HG02763 (cell line): Measurements from ENCODE around the gene CENPT.
"Not testable (repeated sequence)": the region's sequence is repeated elsewhere in the genome, so short reads cannot be mapped to it uniquely, and the experiment has no call there.

Experiments
- ATAC-seq: cut with Tn5 transposase; IDR thresholded peaks from one replicate; pipeline ENCODE4 v1.9.1; 2021; ENCODE audit warnings: mild to moderate bottlenecking, moderate library complexity; ENCODE audit not compliant: unreplicated experiment

The CENPT gene

DNA sequence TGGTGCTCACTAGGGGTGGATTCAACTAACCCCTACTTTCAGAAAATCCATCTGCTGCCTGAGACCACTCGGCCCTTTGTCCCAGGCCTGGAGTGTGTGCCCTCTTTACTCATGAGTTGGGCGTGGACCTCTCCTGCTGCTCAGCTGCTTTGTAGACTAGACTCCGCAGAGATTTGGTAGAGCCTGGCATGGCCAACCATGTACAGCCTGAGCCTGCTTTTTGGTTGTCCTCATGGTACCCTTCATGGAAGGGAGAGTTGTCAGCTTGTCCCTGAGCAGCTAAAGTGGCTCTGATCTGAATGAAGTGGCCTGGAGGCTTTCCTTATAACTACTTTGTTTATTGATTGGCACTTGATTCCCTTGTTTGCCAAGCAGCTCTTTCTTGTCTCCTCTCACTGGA is 26.9 kb upstream of the CENPT start:
- no peak for ATAC-seq

DNA sequence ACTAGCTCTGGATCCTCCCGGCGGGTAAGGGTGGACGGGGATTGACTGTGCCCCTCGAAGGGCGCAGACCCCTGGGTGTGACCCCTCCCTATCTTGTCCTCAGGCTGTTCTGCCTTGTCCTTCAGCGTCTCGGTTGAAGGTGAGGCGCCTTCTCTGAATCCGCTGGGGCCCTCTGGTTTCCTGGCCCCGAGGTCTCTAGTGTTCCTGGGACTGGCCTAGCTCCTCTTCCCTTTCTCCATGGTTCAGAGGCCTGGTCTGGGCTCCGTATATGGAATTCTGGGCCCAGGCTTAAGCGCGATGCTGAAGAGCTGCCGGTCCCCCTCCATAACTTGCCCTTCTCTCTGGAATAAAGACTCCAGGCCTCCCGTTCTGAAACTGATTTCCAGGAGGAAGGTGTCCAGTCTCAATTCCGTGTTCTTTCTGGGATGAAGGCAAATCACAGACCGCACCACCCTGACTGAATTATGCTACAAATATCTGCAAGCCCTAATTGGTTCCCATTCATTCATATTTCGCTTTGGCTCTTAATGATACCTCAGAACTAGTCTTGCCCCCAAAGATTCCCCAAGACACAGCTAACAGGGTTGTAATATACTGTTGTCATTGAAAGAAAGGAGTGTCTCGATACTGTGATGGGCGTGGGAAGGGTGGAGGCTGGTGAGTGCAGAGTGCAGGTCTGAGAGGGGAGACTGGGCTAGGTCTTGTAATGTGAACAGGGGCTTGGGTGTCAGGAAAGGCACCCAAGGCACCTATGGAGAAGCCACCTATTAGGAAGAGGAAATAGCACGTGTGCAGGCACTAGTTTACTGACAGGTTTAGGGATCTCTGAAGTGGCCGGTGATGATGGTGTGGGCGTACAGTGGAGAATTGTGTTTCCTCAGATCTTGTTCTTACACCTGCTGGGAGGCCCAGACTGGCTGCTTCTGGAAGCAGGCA is 26.2 kb upstream of the CENPT start:
- no peak for ATAC-seq

- ATAC-seq, result no peak
Measured at GRCh38 chr16:67872631-67873434, 25.3 kb upstream of the CENPT start, which contains the start of gene EDC4. EDC4 (plus strand) TSS chr16:67873052; CDS start chr16:67873262, 210 bp downstream.

DNA sequence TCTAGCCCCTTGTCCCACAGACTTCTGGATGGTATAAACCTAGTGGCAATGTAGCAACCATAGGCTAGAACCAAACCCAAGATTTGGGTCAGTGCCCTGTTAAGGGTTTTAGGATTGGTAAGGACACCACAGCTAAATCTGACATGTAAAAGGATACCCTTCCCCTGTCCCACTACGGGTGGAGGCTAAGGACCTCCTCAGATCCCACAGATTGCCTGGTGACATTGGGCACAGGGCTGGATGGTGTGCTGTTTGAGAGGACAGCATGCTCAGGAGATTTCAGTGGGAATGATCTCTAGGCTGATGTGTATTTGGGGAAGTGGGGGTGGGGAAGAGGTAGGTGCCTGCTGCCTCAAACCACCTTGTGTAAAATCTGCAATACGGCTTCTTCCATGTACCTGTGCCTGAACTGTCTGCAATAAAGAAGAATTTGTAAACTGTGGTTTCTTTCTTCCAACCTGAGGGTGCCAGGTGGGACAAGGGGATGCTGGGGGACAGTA is 24.7 kb upstream of the CENPT start:
- no peak for ATAC-seq

DNA sequence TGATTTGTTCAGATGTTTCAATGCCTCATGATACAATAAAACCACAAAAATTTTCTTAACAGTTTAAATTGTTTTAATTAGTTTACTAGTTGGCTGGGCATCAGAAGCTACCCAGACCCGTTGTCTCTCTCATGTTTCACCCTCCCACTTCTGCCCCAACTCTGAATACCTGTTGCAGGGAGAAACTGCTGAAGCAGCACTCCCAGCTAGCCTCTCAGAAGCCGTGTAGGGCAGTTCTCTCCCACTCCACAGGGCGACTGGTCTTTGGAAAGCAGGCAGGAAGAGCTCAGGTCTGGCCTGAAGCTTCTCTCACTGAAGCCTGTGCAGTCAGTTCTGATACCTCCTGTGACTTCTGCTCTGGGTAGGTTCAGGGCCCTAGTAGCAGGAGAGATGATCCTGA is 23.8 kb upstream of the CENPT start:
- no peak for ATAC-seq

GRCh38 chr16:67869653-67870052 is 22.2 kb upstream of the CENPT start:
- ATAC-seq, result no peak

DNA sequence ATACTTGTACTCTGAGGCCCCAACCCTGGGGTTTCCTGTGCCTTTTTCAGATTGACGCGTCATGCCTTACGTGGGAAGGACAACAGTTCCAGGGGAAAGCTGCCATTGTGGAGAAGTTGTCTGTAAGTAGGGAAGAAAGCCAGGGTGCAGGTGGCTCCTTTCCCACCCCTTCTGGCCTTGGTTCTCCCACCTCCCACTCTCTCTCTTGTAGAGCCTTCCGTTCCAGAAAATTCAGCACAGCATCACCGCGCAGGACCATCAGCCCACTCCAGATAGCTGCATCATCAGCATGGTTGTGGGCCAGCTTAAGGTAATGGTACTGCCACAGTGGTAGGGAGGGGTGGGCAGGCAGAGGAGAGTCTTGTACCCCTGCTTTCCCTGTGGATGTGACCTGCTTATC is 20.8 kb upstream of the CENPT start:
- ATAC-seq, result no peak

DNA sequence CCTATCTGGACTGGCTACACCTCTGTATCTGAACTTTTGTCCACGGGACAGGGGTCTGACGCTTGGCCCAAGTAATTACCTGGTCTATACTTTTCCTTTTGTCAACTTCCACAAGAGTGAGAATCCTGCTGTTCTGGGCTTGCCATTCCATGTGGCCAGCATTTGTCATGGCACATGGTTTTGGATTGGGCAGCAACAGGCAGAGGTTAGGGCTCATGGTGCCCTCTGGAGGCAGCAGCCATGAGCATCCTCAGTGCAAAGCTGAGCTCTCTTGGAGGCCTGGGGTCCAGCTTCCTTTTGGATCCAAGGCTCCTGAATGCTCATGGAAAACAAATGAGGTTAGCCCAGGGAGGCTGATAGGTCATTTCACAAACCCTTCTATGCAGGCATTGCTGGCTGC is 17.8 kb upstream of the CENPT start:
- ATAC-seq, result no peak

DNA sequence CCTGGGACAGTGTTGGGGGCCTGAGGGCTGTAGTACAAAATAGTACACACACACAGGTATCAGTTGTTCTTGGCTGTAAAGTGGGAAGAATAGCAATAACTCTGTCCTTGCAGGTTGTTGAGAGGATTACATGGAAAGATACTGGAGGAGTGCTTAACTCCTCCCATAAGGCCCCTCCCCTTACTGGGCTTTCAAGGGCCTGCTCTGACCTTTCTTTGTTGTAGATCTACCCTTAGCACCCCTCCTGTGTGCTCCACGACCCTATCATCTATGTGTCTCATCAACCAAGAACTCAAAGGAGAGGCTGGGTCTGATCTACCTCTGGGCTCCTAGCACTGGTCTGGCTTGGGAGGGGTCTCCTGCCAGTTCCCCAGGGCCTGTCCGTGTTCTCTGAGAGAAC is 17.1 kb upstream of the CENPT start:
- ATAC-seq, result no peak

DNA sequence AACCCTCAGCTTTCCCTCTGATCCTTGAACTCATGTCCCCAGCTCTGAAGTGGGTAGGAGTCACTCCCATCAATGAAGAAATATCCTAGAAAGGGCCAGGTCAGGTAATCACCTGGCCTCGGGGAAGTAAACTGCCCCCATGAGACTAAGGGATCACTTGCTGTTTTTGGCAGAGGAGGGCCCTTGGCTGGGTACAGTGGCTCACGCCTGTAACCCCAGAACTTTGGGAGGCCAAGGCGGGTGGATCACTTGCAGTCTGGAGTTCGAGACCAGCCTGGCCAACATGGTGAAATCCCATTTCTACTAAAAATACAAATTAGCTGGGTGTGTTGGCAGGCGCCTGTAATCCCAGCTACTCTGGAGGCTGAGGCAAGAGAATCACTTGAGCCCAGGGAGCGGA is 16.6 kb upstream of the CENPT start:
- ATAC-seq, result not testable (repeated sequence)

GRCh38 chr16:67862623-67863583 is 15.4 kb upstream of the CENPT start:
- ATAC-seq, result no peak

DNA sequence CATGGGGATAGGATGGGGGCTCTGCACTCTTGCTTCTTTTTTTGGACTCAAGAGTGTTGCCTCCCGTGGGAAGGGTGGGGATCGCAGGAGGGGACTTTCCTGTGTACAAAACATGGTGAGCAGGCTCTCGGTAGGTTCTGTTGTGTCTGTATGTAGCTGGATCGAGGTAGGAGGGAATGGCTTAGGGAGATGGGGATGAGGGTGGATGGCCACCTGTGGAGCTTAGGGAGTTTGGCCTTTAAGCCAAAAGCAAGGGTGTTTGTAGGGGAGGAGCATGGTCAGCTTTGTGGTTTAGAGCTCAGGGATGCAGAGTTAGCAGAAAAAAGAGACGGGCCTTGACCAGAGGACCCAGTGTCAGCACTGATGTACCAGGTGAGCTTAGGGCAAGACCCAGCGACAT is 14.4 kb upstream of the CENPT start:
- no peak for ATAC-seq

DNA sequence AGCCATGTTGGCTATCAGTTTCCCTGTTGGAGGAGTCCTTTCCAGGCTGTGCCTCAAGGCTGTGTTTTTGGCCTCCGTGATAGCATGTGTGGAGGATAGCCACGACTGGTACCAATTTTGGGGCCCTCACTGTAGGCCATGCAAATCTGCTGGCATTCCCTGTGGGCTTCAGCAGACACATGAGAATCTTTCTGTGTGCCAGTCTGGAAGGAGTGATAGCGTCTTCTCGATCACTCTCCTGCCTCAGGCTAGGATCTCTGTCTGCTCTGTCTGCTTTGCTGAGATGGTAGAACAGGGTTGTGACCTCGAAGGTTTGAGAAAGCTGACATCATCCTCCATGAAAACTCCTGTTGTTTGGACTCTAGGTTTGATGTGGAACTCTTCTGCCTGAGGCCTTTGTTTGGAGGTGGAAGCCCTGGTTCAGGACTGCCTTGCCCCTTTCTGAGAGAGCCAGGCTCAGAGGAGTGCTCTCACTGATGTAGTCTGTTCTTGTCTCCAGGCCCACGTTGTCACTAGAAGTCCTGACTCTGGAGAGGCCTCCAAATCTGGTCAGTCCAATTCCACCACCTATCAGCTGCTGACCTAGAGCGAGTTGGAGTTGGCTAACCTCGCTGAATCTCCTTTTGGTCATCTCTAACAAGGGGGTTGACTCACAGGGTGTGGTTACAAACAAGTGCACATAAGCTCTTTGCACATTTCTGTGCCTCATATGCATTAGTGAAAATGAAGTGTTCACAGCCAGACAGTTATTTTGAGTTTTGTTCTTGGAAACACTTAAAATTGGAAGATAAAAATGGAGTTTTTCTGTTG is 13.3 kb upstream of the CENPT start:
- no peak for ATAC-seq

DNA sequence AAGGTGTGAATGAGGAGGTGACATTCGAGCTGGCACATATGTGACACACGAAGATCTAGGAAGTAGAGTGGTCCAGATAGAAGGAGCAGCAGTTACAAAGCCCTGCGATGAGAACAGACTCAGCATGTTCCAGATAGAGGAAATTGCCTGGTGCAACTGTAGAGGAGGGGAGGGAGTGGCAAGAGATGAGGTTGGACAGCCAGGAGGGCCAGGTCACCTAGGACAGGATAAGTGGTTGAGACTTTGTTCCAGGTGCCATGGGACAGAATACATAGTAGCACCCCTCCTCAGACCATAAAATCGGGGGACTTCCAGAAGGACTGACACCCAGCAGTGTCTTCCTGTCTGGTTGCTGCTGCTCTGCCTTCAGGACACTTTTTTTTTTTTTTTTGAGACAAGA is 11.0 kb upstream of the CENPT start:
- no peak for ATAC-seq

- no peak for ATAC-seq
Measured at GRCh38 chr16:67857547-67858233, 10.2 kb upstream of the CENPT start.

GRCh38 chr16:67856927-67857546 is 9.5 kb upstream of the CENPT start:
- ATAC-seq, result no peak

GRCh38 chr16:67855789-67856188 is 8.3 kb upstream of the CENPT start:
- no peak for ATAC-seq

DNA sequence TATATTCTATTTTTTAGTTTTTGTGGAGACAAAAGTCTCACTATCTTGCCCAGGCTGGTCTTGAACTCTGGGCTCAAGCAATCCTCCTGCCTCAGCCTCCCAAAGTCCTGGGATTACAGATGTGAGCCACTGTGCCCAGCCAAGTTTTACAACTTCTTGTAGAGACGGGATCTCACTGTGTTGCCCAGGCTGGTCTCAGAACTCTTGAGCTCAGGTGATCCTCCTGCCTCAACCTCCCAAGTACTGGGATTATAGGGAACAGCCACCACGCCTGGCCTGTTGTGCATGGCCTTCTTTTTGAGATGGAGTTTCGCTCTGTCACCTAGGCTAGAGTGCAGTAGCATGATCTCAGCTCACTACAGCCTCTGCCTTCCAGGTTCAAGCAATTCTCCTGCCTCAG is 6.2 kb upstream of the CENPT start:
- ATAC-seq, result no peak

GRCh38 chr16:67848118-67848517 is 625 bp upstream of the CENPT start:
- no peak for ATAC-seq
